GM20000 (cell line): ENCODE measurements around the gene STKLD1.

ENCODE experiments used
- DNase-seq: peaks from one replicate; pipeline ENCODE4 v3.0.0; 2012; ENCODE audit warnings: low spot score
- TF ChIP-seq, protein P1 (sequence below): IDR thresholded peaks from 2 replicates; pipeline ENCODE4 v1.5.1; 2012; ENCODE audit warnings: mild to moderate bottlenecking, control low read depth; ENCODE audit errors: extremely low read depth, missing control alignments

The STKLD1 gene

DNA sequence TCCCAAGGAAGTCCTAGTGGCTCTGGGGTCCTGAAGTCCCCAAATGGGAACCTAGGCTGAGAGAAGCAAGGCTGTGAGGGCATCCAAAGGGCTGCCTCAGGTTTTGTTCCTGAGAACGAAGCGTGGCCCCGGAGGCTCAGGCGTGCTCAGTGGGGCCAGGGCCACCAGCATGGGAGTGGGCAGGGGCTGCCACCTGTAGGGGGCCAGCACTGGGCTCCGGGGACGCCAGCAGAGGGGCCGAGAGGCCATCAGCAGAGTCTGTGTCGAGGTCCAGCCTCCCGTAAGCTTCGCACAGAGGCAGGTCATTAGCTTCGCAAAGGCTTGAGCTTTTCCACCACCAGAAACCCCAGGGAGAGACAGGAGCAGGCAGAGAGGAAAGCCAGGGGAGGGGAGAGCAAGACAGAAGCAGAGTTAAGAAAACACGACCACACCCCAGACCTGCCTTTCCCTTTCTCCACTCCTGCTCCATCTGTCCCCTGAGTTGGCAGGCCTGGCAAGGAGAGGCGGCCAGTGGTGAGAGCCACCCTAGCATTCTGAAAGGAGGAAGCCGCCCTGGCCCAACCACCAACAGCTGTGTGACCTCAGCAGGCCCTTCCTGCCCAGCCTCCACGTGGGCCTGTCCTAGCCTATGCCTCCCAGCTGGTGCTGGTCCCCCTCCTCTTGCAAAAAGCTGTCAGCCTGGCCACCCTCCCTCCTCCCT, 34.6 kb upstream of the STKLD1 start:
- DNase-seq: no peak

DNA sequence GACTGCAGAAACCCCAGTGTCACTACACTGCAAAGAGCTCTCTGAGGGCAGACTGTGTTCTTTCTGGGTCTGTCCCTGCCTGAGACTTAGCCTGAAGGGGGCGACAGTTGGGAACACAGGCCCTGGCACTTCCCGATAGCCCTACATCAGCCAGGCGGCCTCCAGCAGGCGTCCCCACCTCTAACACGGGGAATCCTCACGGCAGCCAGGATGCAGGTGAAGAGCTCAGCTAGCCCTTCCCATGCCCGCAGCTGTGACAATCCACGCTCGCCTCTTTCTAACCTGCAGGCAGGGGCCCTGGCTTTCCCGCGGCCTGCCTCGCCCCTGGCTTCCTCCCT, 34.1 kb upstream of the STKLD1 start:
- no peak for DNase-seq
- TF ChIP-seq, protein P1, sequence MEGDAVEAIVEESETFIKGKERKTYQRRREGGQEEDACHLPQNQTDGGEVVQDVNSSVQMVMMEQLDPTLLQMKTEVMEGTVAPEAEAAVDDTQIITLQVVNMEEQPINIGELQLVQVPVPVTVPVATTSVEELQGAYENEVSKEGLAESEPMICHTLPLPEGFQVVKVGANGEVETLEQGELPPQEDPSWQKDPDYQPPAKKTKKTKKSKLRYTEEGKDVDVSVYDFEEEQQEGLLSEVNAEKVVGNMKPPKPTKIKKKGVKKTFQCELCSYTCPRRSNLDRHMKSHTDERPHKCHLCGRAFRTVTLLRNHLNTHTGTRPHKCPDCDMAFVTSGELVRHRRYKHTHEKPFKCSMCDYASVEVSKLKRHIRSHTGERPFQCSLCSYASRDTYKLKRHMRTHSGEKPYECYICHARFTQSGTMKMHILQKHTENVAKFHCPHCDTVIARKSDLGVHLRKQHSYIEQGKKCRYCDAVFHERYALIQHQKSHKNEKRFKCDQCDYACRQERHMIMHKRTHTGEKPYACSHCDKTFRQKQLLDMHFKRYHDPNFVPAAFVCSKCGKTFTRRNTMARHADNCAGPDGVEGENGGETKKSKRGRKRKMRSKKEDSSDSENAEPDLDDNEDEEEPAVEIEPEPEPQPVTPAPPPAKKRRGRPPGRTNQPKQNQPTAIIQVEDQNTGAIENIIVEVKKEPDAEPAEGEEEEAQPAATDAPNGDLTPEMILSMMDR: no peak

More for the DNA sequence above, 34.6 kb upstream of the STKLD1 start:
- TF ChIP-seq, protein P1: no peak

DNA sequence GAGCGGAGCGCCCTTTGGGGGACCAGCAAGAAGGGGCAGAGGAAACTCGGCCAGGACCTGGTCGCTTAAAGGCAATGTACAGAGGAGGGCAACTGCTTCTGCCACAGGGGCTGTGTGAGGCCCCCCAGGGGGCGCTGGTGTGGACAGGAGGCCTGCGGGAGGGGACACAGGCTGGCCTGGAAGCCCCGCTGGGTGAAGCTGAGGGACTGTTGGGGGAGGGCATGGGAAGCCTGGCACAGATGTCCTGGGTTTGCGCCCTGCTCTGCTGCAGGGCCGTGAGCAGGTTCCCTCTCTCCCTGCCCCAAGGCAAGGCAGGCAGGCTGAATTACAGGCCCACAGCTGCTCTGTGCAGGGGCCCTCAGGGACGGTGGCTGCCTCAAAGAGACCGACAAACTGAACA, 33.6 kb upstream of the STKLD1 start:
- TF ChIP-seq, protein P1: no peak
- DNase-seq: no peak

DNA sequence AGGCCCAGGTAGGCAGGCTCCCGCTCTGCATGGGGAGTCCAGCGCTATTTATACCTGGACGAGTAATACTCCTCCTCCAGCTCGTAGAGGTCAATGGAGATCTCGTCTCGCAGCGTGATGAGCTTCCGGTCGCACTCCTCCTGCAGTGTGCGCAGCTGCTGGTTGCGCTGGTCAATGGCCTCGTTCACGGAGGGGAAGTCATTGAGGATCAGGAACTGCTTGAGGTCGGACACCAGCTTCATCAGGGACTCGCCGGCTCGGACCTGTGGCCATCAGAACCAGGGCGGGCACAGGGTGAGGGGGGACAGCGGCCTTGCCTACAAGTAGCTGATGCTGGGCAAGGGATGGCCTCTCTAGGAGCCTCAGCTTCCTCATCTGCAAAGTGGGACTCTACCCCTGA, 32.1 kb upstream of the STKLD1 start:
- TF ChIP-seq, protein P1: no peak
- no peak for DNase-seq

DNA sequence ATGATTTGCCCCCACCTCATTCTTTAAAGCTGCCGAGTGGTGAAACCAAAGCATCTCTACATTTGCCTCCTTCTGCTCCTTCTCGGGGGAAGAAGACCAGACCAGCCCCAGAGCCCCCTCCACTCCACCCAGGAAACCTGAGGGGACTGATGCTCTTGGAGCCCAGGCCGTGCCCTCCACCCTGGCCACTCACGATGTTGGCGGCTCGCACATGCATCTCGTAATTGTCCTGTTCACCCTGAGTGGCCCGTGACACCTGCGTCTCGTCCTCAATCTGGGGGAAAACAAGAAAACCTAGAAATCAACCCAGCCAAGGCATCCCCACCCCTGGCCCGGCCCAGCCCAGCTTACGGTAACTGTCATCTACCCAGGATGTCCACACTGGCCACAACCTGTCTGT, 31.2 kb upstream of the STKLD1 start:
- no peak for DNase-seq
- TF ChIP-seq, protein P1: no peak

DNA sequence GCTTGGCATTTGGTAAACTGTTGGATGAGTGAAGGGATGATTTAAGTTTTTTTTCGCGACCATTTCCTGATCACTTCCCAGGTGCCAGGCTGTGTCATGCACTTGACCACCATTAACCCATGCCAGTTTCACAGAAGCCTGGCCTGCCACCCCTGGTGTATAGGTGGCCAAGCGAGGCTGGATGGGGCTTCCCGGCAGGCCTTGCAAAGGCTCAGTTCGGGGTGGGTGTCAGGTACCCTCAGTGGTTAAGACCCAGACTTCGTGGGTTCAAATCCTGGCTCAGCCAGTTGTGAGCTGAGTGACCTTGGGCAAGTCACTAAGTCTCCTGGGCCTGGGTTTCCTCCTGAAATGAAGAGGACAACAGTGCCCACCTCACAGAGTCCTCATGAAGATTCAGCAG, 30.6 kb upstream of the STKLD1 start:
- DNase-seq: no peak

DNA sequence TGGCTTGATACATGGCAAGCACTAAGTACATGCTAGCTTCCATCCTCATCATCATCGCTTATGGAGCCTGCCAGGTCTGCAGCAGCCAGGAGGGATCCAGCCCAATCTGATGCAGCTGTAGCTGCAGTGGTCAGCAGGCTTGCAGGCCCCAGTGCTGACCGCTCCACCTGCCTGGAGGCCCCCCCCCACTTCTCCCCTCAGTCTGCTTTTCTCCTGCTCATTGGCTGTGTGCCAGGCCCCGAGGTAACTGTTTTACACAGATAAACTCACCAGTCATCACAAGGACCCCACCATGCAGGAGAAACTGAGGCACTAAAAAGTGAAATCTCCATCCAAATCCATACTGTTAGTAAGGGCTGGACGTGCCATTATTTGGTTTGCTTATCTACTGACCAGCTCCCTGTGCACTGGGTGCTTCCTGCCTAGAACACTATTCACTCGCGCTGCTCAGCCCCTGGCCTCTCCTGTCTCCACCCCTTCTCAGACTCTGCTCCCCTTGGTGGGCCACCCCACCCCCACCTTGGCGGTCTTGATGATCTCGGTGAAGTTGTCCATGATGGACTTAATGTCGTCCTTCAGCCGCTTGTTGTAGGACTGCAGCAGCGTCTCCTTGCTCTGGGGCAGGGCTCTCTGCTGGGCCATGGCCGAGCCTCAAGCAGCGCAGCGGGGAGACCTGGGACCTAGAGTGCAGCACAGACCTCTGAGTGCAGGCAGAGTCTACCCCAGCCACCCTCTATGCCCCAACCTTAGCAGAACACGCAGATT, 30.0 kb upstream of the STKLD1 start:
- DNase-seq: no peak
- TF ChIP-seq, protein P1: no peak

More for the DNA sequence above, 30.6 kb upstream of the STKLD1 start:
- TF ChIP-seq, protein P1: no peak
